Parathyroid adenoma (tissue), 2 donors: ENCODE measurements around the gene CAMK1D.
"Not testable (repeated sequence)": the region's sequence is repeated elsewhere in the genome, so short reads cannot be mapped to it uniquely, and the experiment has no call there.

Experiments used
- H2AFZ ChIP-seq: fragments of 300-600 bp; sonication (generic); one replicate; pipeline ENCODE4 v1.7.0; 2017; ENCODE audit warnings: antibody characterized with exemption, mild to moderate bottlenecking
- H3K27ac ChIP-seq: fragments of 300-600 bp; sonication (generic); one replicate; pipeline ENCODE4 v1.7.0; 2017
- H3K27me3 ChIP-seq: fragments of 300-600 bp; sonication (generic); one replicate; pipeline ENCODE4 v1.7.0; 2017; ENCODE audit warnings: low read length; ENCODE audit not compliant: control insufficient read depth, insufficient read depth
- H3K36me3 ChIP-seq: fragments of 300-600 bp; sonication (generic); one replicate; pipeline ENCODE4 v1.7.0; 2017; ENCODE audit warnings: low read length; ENCODE audit not compliant: control insufficient read depth, insufficient read depth
- H3K4me1 ChIP-seq: fragments of 300-600 bp; sonication (generic); one replicate; pipeline ENCODE4 v1.7.0; 2017; ENCODE audit warnings: control low read depth
- H3K4me2 ChIP-seq: fragments of 300-600 bp; sonication (generic); one replicate; pipeline ENCODE4 v1.7.0; 2017; ENCODE audit warnings: low read length
- H3K4me3 ChIP-seq: fragments of 300-600 bp; sonication (generic); one replicate; pipeline ENCODE4 v1.7.0; 2017; ENCODE audit warnings: low read depth, low read length
- H3K79me2 ChIP-seq: fragments of 300-600 bp; sonication (generic); one replicate; pipeline ENCODE4 v1.7.0; 2017; ENCODE audit warnings: control low read depth
- H3K9ac ChIP-seq: fragments of 300-600 bp; sonication (generic); one replicate; pipeline ENCODE4 v1.7.0; 2017; ENCODE audit warnings: mild to moderate bottlenecking
- H3K9me3 ChIP-seq: fragments of 300-600 bp; sonication (generic); one replicate; pipeline ENCODE4 v1.7.0; 2017; ENCODE audit warnings: low read length; ENCODE audit not compliant: control insufficient read depth
- CTCF ChIP-seq: fragments of 300-600 bp; sonication (generic); IDR thresholded peaks from one replicate; pipeline ENCODE4 v1.7.0; 2017; ENCODE audit warnings: antibody characterized with exemption, mild to moderate bottlenecking
- donor health status: primary hyperparathyroidism.

The CAMK1D gene

DNA sequence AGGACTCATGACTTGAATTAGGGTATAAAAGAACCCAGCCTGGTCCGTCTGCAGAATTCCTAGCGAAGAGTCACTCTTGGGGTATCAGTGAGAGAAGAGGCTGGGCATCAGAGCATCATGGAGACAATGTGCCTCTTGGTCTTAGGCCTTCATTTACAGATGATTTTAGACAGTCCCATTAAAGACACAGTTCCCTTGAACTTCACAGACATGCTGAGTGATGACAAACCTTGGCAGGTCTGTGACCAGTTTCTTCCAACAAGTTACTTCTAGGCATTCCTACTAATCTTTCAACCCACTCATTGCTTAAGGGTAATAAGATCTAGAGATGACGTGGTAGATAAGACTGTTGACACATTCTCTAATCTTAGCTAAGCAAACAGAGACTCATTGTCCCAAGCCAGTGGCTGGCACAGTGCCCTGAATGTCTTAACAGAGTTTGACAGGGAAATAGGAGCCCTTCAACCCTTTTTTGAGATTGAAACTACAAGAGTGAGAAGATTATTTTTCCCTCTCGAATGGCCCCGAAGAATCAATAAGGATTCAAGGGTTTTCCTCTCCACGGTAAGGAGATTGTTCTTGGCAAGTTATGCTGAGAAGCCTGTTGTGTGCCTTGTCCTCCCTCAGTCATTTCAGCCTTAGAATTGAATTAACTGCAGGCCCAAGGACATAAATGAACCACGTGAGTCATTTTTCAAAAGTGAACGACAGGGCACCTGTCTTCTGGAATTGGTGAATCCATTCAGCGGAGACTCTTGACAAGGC is 371.1 kb downstream of the CAMK1D start:
- Histone ChIP-seq H3K27me3 (no peaks in the 10 kb centered on the region), H3K36me3 (no peaks in the 10 kb centered on the region), H3K27ac (peak overlapping the region; percentile 1), H3K4me2 (peak overlapping the region; percentile 45), H2AFZ (no peak overlapping the region), H3K9ac (no peak overlapping the region), H3K9me3 (no peaks in the 10 kb centered on the region), H3K4me1 (peaks cover 7% of the 10 kb centered on the region), H3K79me2 (no peaks in the 10 kb centered on the region), H3K4me3 (no peak overlapping the region)
- no peak for TF ChIP-seq CTCF

- Histone ChIP-seq H3K9me3 (no peaks in the 10 kb centered on the region), H3K4me3 (no peak overlapping the region), H3K4me2 (no peak overlapping the region), H3K36me3 (no peaks in the 10 kb centered on the region), H3K9ac (no peak overlapping the region), H2AFZ (no peak overlapping the region), H3K4me1 (peaks cover 7% of the 10 kb centered on the region), H3K79me2 (no peaks in the 10 kb centered on the region), H3K27me3 (no peaks in the 10 kb centered on the region), H3K27ac (no peak overlapping the region)
- no peak for TF ChIP-seq CTCF
Observed at GRCh38 chr10:12721334-12721733, 372.0 kb downstream of the CAMK1D start.

DNA sequence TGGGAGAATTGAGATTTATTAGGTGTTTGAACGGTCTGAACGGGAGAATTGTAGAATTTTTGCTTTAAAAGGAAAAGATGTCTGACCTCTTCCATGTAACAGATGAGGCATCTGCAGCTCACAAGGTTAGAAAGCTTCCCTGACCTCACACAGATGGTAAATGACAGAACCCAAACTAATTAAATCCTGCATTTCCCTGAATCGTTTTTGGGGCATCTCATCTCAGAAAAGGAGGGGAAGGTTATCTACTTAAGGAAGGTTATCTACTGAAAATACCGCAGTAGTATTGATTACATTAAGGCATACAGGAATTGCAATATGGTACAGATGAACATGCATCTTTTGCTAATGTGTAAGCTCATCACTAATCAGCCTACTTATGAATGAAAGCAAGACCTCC is 373.9 kb downstream of the CAMK1D start:
- no peak overlapping the region for H3K4me2 ChIP-seq
- no peaks in the 10 kb centered on the region for H3K27me3 ChIP-seq
- H3K36me3 ChIP-seq: no peaks in the 10 kb centered on the region
- H3K9ac ChIP-seq: no peak overlapping the region
- H3K9me3 ChIP-seq: no peaks in the 10 kb centered on the region
- no peak for TF ChIP-seq CTCF
- no peaks in the 10 kb centered on the region for H3K79me2 ChIP-seq
- H2AFZ ChIP-seq: no peak overlapping the region
- peaks cover 7% of the 10 kb centered on the region for H3K4me1 ChIP-seq
- no peak overlapping the region for H3K4me3 ChIP-seq
- H3K27ac ChIP-seq: no peak overlapping the region

DNA sequence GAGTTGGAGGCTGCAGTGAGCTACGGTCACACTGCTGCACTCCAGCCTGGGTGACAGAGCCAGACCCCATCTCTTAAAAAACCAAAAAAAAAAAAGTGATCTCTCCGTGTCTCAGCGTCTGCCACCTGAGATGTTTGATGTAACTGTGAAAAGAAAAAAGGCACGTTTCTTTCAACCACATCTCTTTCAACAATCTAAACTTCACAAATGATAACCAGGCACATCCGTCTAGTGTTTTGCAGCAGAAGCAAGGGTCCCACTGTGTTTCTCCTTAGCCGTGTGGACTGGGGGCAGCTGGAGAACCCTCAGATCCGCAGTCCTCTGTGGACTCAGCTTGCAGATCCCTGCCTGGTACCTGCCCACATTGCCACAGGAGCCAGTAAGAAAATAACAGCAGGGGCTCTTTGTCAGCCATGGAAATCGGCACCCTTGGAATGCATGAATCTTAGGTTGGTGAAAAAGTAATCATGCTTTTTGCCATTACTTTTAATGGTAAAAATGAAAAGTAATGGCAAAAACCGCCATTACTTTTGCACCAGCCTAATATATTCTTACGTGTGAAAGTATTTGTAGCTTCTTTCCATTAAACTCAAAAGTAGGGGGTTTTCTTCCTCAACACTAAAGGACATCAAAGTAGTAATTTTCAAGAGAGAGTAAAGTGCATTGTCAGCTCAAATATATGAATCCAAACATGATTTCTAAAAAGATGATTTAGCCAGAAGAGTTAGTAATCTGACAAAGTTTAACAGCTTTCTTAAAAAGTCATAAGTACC is 375.6 kb downstream of the CAMK1D start:
- no peaks in the 10 kb centered on the region for H3K27me3 ChIP-seq
- no peak overlapping the region for H3K4me2 ChIP-seq
- no peaks in the 10 kb centered on the region for H3K79me2 ChIP-seq
- no peaks in the 10 kb centered on the region for H3K36me3 ChIP-seq
- no peak overlapping the region for H3K4me3 ChIP-seq
- no peak overlapping the region for H3K9ac ChIP-seq
- H3K4me1 ChIP-seq: peaks cover 6% of the 10 kb centered on the region
- H3K9me3 ChIP-seq: no peaks in the 10 kb centered on the region
- H2AFZ ChIP-seq: no peak overlapping the region
- no peak overlapping the region for H3K27ac ChIP-seq
- TF ChIP-seq CTCF: no peak

DNA sequence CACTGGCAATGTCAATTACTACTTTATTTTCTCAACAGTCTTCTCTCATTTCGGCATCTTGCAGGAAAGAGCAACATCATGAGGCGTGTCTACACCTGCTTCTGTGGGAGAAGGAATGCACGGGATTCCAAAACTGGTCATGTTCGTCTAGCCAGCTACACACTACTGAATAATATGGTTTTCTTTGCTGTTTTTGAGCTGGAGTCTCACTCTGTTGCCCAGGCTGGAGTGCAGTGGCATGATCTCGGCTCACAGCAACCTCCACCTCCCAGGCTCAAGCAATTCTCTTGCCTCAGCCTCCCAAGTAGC is 376.2 kb downstream of the CAMK1D start:
- H3K4me3 ChIP-seq, H2AFZ ChIP-seq, H3K36me3 ChIP-seq, H3K4me2 ChIP-seq, H3K79me2 ChIP-seq, H3K9me3 ChIP-seq, H3K27me3 ChIP-seq, H3K4me1 ChIP-seq, H3K9ac ChIP-seq, H3K27ac ChIP-seq: not testable (repeated sequence)
